Measurements from ENCODE around the gene ELAVL3.
A peak's percentile ranks its signal among the peaks of the same experiment; 100 is the strongest.

The ELAVL3 gene

GRCh38 chr19:11480715-11481533, at the start of gene ELAVL3:
Gene ELAVL3, minus strand, starts transcription at chr19:11481046. Its CDS starts 438 bp downstream, at chr19:11480608.
- DNase-seq (ENCODE audit: low read depth in 1 of 2, low spot score in 1 of 2): no peak

GRCh38 chr19:11530432-11530831, 49.6 kb upstream of the ELAVL3 start:
- DNase-seq (ENCODE audit: low read depth in 1 of 2, low spot score in 1 of 2): peak in 1 of 2 donors; percentile 11

DNA sequence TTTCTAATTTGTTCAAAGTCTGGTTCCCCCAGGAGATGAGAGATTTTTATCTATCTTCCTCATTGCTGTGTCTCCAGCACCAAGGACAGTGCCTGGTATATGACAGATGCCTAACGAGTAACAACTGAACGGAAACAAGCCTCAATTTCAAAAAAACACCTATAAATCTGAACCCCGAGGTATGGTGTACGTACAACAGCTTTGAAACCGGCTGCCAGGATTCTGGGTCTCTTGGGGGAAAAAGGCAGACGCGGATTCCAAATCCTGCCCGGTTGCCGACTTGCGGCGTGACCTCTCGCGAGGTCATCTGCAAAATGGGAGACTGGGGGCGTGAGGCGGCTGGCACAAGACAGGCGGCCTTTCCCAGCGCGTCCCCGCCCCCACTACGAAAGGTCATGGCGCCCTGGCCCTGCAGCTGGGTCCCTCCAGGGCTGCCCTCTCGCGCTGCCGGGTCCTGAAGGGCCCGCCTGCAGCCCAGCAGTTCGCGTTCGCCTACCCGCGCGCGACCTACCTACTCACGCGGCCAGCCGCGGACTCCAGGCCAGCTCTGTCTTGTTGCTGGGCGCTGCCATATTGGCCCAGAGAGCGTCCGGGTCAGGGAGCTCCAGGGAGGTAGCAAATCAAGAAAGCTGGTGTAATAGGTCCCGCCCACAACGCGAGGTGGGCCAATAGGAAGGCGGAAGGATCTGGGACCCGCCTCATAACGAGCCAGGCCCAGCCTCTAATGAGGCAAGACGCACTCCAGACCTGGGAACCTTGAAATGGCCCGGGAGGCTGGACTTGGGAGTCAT, 47.9 kb upstream of the ELAVL3 start, which contains the start of gene ECSIT:
TSS of gene ECSIT (minus strand) at position 584 of the 791 bp plus-strand sequence. CDS start 9,964 bp downstream, outside the sequence.
- DNase-seq (ENCODE audit: low read depth in 1 of 2, low spot score in 1 of 2): peak; percentile 85 to 92

- no peak for DNase-seq (ENCODE audit: low read depth in 1 of 2, low spot score in 1 of 2)
Measured at GRCh38 chr19:11519138-11519537, 38.3 kb upstream of the ELAVL3 start.

- DNase-seq (ENCODE audit: low read depth in 1 of 2, low spot score in 1 of 2): no peak
Measured at GRCh38 chr19:11513946-11514345, 33.1 kb upstream of the ELAVL3 start.

DNA sequence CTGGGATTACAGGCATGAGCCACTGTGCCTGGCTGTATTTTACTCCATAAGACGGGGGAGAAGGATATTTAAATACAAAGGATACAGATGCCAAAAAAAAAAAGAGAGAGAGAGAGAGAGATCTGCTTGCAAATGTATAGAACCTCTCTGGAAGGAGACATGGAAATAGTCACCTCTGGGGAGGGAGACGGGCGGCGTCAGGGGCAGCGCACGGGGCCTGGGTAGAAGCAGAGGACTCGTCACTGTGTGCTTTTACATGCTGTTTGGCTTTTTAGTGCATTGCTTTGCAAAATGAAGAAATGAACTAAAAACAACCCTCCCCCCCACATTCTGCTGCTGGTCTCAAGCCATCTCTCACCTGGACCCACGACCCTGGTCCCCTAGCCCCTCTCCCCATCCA, 29.6 kb upstream of the ELAVL3 start:
- DNase-seq (ENCODE audit: low read depth in 1 of 2, low spot score in 1 of 2): no peak

DNA sequence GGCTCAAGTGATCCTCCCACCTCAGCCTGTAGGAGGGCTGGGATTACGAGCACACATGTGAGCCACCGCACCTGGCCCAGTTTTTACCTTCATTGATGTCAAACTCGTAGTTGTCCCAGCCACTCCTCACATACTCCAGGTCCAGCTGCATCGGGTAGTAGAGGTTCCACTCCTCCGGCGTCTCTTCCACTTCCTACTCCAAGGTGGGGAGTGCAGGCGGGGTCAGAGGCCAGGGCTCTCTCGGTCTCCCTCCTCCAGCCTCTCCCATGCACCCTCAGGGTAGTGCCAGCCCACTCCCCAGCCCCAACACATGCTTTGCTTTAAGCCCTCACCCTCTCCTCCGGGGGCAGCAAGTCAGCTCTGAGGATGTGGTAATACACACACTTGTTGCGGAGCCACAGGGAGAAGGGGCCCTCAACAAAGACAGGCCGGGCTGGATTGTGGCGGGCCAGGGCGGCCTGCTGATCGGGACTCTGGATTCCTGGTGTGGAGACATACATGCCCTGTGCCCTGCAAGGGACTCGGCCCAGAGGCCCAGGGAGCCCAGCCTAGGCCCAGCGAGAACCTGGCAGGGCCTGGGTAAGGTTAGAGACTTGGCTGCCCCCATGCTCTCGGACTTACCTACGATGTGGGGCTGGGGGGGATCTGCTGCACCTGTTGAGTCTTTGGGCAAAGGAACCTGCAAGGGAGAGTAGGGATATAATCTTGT, 26.7 kb upstream of the ELAVL3 start:
- no peak for DNase-seq (ENCODE audit: low read depth in 1 of 2, low spot score in 1 of 2)

- DNase-seq (ENCODE audit: low read depth in 1 of 2, low spot score in 1 of 2): no peak
Measured at GRCh38 chr19:11506967-11507366, 26.1 kb upstream of the ELAVL3 start.

DNA sequence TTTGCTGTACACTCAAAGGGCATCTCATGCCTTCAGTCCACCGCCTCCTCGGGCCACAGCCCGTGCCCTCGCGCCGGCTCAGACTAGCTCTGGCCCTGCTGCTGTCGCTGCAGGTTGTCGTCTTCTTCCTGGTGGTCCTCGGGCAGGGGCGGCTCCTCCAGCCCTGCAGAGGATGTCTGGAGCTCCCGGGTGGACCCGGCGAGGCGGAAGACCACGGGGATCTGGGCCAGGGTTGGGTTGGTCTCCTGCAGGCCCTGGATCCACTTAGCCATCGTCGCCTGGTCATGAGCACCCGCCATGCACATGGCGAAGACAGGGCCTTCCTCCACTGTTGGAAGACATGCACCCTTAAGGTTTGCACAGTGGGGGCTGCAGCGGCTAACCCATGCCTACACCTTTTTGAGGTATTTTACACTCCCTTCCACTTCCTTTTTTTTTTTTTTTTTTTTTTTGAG, 25.3 kb upstream of the ELAVL3 start:
- no peak for DNase-seq (ENCODE audit: low read depth in 1 of 2, low spot score in 1 of 2)

DNA sequence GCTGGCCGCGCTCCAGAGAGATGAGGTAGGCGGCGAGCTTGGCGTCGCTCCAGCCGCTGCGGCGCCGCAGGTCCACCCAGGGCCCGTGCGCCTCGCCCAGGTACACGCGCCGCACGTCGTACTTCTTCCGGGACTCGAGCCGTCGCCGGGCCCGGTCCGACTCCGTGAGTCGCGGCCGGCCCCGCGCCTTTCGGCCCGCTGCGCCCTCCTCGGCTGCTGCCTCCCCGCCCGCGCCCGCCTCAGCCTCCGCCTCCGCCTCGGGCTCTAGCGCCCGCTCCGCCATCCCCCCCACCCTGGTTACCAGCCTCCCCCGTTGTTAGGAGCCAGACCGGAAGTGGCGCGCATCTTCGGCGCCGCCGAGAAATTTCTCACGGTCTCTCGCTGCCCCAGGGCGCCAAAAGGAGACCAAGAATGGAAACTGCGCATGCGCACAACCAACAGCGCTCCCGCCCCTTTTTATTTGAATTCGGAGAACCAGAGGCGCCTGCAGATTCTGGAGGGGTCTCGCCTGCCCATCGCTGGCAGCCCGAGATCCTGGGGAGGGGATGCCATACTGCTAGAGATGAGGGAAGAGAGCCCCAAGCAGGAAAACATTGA, 24.8 kb upstream of the ELAVL3 start, which contains the start of gene ZNF653:
TSS of gene ZNF653 (minus strand) at position 336 of the 597 bp plus-strand sequence. CDS start at position 283, 53 bp downstream.
- DNase-seq (ENCODE audit: low read depth in 1 of 2, low spot score in 1 of 2): peak; percentile 89 to 95

DNA sequence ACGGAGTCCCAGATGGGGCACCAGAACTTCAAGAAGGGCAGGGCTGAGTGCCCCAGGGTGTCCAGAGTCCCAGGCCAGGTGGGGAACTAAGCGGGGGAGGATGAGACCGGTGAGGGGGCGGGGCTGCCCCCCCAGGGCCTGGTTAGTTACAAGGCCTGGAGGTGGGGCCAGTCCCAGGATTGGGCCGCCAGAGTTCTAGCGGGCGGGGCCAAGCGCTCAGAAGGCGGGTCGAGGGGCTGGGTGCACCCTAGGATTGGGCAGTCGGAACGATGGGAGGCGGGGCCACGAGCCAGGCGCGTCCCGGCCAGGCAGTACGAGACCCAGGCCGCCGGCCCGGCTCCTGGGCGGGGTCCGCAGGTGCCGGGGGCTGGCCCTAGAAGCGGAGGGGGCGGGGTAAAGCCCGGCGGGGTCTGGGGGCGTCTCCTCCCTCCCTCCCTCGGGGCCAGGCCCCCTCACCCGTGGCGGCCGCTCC, 24.2 kb upstream of the ELAVL3 start:
- peak; percentile 88 to 90 for DNase-seq (ENCODE audit: low read depth in 1 of 2, low spot score in 1 of 2)

- DNase-seq (ENCODE audit: low read depth in 1 of 2, low spot score in 1 of 2): no peak
Measured at GRCh38 chr19:11504502-11505031, 23.7 kb upstream of the ELAVL3 start.

GRCh38 chr19:11499890-11500420, 19.1 kb upstream of the ELAVL3 start:
- DNase-seq (ENCODE audit: low read depth in 1 of 2, low spot score in 1 of 2): no peak

- no peak for DNase-seq (ENCODE audit: low read depth in 1 of 2, low spot score in 1 of 2)
Measured at GRCh38 chr19:11499220-11499726, 18.4 kb upstream of the ELAVL3 start.

- peak; percentile 37 to 53 for DNase-seq (ENCODE audit: low read depth in 1 of 2, low spot score in 1 of 2)
Measured at GRCh38 chr19:11496391-11497163, 15.7 kb upstream of the ELAVL3 start.

DNA sequence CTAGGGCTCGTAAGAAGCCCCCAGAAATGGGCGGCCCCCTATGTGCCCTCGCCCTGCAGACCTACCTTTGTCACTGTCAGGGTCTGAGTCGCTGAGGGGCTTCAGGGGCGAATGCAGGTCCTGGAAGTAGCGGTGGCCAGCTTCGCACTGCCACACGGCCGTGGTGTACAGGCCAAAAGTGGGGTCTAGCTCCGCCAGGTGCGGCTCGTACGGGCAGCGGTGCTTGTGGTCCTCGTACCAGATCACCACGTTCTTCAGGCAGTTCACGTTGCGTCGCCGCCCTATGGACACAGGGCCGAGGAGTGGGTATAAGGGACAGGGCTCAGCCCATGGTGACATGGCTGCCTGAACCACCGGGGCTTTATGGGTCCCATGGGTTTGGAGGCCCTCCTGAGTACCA, 15.0 kb upstream of the ELAVL3 start:
- DNase-seq (ENCODE audit: low read depth in 1 of 2, low spot score in 1 of 2): no peak

GRCh38 chr19:11495481-11495880, 14.6 kb upstream of the ELAVL3 start:
- no peak for DNase-seq (ENCODE audit: low read depth in 1 of 2, low spot score in 1 of 2)

DNA sequence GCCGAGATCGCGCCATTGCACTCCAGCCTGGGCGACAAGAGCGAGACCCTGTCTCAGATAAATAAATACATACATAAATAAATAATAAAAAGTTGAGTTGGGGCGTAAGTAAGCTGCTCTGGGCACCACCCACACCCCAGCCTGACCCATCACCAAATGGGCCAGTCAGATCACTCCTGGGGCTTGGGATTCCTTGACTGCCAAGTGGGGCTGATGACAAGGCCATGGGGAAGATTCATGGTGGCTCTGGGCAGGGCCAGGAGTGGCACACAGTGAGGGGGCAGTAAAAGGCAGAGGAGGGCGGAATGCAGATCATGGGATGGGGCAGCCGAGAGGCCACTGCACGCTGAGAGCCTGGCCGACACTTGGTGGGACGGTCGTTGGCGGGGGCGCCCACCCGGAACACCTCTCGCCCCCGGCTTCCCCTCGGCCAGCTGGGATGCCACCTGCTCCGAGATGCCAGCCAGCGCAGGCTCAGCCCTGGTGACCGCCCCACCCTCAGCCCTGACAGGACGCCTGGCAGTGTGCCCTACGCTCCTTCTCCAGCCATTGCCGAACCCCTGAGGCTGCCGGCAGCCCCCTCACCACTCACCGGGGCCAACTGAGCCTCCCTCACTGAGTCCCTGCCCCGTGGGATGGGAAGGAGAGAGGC, 13.9 kb upstream of the ELAVL3 start:
- DNase-seq (ENCODE audit: low read depth in 1 of 2, low spot score in 1 of 2): no peak

GRCh38 chr19:11489378-11489777, 8.5 kb upstream of the ELAVL3 start:
- no peak for DNase-seq (ENCODE audit: low read depth in 1 of 2, low spot score in 1 of 2)

All from activated CD4-positive, alpha-beta T cell treated with anti-CD3 and anti-CD28 coated beads, Interleukin-2, amount 50 U/mL, for 24 hours (primary cell).